GM18508 (cell line): Measurements from ENCODE around the gene LRRC2.

Experiments
- ATAC-seq: cut with Tn5 transposase; IDR thresholded peaks from one replicate; pipeline ENCODE4 v1.9.1; 2021; ENCODE audit warnings: moderate number of reproducible peaks; ENCODE audit not compliant: insufficient read depth, unreplicated experiment

The LRRC2 gene

DNA sequence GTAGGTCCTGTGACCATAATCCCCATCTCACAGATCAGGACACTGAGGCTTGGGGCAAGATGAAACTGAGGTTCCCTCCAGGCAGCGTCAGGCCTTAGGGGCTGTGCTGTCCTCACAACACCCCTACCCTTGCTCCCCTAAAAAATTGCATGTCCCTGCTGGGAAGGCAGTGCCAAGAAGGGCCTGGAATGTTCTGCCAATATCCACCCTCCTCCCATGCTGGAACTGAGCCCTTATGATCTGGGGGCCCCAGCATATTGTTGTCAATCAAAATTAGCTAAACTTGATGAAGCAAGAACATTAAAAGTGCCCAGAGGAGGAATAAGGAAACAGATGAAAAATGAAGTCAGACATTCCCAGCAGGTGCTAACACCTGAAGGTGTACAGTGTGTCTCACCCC, 81.7 kb downstream of the LRRC2 start:
- no peak for ATAC-seq

DNA sequence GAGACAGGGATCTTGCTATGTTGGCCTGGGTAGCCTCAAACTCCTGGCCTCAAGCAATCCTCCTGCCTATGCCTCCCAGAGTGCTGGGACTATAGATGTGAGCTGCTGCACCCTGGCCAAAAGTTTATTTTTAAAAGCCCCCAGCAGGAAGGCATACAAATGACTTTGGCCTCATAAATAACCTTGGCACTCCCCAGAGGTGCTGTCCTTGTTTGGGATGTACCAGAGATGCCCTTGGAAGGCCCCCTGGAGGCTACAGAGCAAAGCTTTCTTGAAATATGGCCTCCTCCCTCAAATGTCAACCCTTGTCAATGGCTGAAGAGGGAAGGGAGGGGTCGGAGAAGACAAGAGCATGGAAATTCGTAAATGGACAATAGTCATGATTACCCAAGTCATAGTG, 82.3 kb downstream of the LRRC2 start:
- ATAC-seq, result no peak

DNA sequence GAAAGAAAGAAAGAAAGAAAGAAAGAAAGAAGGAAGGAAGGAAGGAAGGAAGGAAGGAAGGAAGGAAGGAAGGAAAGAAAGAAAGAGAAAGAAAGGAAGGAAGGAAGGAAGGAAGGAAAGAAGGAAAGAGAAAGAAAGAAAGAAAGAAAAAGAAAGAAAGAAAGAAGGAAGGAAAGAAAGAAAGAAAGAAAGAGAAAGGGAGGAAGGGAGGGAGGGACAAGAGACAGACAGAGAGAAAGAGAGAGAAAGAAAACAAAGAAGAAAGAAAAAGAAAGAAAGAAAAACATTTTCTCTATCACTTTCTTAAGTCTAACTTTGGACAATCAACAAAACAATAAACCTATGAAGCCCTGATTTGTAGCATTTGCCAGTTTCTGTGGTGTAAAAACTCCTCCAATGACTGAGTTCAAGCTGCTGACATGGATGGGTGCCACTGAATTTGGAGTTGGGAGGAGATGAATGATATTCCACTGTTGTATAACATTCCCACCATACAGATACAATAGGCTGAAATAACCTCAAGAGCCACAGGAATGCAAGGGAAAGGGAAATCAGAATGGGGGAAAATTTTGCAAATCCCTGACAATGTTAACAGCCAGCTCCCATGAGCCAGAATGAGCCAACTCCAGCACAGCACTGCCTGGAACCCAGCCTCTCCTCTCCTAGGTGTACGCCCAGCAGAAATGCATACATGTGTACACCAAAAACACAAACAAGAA, 83.3 kb downstream of the LRRC2 start:
- no peak for ATAC-seq

DNA sequence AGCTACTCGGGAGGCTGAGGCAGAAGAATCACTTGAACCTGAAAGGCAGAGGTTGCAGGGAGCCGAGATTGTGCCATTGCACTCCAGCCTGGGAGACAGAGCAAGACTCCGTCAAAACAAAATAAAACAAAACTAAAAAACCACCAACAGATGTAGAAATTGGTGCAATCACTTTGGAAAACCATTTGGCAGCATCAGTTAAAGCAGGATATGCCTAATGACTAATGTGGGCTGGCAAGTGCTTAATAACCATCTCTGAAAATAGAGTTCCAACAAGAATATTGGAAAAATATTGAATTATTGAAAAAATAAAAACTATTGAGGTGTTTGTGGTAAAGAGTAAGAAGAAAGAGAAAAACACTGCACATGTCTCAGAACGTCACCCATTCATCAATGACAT, 84.5 kb downstream of the LRRC2 start:
- ATAC-seq, result no peak

DNA sequence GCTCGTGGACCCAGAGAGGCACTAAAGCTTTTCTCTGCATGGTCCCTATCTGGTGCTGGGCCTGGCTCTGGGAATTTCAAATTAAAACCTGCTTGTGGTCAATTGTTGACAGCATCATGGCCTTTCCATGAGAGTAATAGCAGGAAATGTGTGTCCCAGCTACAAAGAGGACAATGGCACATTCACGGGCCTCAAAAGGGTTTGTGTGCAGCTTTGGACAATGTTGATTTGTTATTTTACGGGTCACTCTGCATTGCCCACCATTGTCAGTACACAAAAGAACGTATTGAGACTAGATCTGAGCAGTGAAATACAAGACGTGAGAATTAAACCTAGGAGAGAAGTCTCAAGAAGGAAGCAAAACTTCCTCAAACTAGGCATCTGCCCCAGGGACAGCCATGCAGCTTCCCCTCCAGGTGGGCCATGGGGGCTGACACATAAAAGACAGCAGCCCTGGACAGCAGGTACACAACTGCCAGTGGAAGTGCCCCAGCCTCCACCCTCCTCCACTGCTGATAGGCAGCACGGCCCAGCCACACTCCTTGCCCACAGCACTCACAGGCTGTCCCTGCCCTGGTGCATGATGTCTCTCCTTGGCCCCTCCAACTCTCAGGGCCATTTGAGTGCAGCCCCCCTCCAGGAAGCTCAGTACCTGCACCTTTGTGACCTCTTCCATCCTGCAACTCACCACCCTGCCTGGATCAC, 85.5 kb downstream of the LRRC2 start:
- no peak for ATAC-seq

DNA sequence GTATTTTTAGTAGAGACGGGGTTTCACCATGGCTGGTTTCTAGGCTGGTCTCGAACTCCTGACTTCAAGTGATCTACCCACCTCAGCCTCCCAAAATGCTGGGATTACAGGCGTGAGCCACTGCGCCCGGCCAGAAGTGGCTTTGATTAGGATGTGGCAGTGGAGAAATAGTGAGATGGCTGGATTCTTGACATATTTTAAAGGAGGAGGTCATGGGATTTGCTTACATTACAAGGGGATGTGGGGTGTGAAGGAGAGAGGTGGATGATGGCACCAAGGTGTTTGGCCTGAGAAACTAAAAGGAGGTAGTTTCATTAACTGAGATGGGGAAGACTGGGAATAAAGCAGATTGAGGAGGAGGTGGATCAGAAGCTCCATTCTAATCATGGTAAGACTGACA, 86.4 kb downstream of the LRRC2 start:
- no peak for ATAC-seq

DNA sequence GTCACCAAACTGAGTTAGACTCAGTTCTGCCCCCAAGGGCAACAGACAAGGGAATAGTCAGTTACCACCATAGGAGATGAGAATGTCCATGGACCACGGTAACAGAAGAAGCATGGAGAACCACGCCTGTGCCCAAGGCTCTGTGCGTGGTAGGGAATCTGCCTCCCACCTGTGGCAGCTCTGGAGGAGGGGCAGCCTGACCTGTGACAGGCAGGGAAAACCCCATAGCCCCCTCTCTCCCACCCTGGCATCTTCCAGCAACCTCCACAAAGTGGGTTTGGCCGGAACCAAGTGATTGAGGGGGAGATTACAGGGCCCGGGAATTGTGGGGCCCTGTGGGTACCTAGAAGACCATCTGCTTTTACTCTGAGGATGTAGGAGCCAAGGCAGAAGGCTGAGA, 87.1 kb downstream of the LRRC2 start:
- ATAC-seq, result no peak

DNA sequence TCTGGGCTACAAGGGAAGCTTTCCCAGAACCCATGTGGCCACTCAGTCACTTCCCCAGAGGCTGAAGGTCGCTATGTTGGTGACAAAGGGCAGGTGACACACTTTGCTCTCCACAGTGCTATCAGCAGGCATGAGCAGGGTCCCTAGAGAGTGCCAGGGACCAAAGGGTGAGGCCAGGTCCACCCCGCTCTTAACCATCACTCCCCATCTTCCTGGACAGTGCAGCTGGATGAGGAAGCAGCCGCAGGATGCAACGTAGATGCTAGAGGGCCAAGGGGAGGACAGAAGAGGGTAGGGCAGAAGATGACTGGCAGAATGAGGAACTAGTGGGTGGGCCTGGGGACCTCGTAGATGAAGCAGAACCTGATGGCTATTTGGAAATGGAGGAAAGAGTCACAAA, 87.8 kb downstream of the LRRC2 start:
- ATAC-seq, result no peak

DNA sequence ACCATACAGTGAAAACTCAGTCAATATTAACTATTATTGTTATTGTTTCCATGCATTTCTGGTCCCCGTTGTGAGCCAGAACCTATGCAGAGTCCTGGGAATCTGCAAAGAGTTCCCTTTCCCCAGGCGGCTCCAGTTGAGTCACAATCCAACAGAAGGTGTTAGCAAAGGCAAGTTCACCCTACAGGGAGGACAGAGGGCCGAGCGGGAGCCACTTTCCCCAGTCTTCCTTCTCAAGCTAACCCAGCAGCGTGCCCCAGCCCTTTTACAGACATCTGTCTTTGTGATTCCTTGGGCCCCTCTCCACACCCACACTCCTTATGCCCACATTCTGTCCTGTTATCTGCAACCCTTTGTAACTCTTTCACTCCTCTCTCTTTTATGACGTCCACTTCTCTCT, 88.3 kb downstream of the LRRC2 start:
- ATAC-seq, result no peak

DNA sequence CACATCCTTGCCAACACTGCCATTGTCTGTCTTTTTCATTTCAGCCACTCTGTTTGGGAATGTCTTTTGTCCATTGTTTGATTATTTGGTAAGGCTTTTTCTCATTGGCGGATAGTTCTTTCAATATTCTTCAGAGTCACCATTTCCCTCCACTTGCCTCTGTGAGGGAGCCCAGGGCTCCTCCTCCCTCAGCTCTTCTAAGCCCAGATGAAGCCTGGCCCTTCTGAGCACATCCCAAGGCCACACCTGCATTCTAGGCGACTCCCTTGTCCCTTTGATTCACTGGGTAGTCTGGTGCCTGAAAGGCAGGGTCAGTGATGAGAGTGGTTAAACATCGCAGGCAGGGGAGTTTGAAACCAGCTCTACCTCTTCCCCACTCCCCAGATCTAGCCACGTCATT, 89.0 kb downstream of the LRRC2 start:
- ATAC-seq, result no peak

DNA sequence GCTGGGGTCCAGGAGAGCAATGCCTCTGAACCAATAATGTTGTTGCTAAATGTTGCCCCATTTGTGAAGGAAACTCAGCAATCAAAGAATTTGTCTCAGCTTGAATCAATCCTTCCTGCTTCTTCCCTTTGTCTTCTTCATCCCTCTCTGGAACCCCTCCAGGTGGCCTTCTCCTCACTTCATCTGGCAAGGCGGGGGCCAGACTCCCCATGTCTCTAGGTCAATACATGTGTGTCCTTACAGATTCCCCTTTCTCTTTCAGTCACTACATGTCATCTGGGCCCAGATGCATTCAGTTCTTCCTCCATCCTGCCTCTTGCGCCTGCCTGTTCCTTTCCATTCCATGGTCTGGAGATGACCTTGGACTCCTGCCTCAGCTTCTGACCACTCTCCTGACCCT, 93.4 kb downstream of the LRRC2 start:
- no peak for ATAC-seq

DNA sequence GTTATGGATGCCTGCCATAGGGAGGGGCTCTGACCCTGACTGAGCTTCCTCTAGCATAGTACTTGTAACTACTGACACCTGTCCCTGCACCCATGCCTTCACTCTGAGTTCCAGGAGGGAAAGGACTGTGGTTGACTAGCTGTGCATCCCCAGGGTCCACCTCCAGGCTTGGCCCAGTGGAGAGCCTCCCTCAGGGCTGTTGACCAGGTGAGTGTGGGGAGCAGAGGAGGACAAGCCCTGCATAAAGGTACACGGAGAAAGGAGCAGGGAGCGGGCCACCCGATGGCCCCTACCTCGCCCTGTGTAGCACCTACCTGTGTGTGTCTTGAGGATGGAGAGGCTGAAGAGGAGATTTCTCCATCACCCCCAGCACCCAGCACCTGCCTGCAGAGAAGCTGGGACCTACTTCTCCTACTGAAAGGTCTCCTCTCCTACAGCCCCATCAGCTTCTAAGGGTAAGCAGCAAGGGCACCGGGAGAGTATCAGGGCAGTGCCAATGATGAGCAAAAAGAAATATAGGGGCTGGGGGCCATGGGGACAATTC, 94.7 kb downstream of the LRRC2 start:
- no peak for ATAC-seq

DNA sequence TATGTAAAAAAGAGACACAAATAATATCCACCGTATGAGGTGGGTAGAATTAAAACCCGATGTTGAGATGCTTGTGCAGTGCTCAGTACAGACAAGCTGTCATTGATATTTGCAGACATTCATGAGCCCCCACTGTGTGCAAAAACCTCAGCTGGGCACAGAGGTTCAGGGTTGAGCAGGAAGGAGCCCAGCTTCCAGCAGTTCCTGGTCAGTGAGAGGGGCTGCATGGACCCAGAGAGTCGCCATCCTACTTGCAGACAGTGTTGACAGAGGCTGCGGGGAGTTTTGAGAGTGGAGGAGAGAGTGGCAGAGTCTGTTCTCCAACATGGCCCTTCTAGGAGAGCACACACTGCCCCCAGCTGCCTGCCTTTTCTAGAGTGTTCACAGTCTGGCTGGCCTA, 95.3 kb downstream of the LRRC2 start:
- no peak for ATAC-seq

DNA sequence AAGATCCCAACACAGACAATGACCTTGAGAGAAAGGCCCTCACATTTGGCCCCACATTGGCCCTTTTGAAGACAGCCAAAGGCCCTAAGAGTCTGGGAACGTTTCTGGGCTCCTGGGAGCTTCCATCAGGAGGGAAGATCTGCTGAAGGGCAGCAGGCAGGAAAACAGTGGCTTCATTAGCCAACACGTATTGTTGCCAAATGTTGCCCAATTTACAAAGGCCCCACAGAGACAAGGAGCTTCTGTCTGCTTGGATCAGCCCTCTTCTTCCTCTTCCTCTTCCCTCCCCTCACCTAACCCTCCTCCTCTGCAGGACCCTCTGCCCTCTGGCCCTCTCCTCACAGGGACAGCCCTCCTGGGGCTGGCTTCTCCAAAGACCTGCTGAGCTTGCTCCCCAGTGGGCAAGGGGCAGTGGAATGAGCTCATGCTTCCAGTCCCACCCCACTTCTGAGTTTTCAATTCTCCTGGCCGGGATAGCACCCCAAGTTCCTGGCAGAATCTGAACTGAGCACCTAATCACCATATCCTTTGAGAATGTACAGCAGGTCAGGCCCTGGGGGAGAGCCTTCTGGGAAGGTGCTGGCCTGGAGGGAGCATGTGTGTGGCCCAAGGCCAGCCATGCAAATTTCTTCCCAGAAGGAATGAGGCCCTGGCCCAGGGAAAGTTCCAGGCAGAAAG, 96.3 kb downstream of the LRRC2 start:
- no peak for ATAC-seq

DNA sequence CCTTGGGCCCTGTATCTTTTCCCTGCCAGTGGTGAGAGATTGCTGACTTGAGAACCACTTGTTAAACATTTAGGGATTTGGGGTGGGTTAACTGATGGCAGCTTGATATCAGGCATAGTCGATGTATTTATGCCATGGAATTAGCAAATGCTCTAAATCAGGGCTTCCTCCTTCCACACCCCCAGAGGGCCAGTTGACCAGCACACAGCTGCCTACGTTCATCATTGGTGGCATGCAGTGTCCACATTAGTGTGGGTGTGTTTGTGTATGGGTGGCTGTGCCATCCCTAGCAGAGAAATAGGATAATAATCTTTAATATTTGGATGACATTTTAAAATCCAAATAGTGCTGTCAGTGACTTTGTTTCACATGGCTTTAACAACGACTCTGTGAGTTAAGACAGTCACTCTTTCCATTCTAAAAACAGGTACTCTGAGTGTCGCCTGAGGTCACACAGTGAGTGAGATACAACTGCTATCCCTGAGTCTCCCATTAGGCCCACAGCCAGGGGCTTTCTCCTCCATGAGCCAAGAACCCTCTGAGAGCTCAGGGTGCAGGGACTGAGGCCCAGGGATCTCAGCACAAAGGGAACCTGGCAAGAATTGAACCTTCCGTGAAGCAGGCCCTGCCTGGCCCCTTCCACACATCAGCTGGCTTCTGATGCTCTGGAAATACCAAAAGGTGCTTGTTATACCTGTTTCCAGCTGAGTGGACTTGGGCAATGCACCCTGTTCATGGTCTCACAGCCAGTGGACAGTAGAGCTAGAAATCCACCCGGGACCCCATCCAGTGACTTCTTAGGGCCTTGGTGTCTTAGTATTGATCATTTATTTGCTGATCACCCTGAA, 97.1 kb downstream of the LRRC2 start:
- ATAC-seq, result no peak

DNA sequence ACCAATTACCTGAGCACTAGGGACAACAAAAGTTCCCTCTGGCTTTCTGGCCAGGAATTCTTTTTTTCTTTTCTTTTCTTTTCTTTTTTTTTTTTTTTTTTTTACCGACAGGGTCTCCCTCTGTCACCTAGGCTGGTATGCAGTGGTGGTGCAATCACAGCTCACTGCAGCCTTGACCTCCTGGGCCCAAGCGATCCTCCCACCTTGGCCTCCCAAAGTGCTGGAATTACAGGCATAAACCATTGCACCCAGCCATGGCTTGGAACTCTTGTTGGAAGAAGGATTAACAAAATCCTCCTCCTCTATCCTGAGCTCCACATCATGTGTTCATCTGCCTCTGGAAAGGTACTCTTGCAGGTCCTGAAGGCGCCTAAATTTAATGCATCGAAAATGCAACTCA, 98.5 kb downstream of the LRRC2 start:
- no peak for ATAC-seq

DNA sequence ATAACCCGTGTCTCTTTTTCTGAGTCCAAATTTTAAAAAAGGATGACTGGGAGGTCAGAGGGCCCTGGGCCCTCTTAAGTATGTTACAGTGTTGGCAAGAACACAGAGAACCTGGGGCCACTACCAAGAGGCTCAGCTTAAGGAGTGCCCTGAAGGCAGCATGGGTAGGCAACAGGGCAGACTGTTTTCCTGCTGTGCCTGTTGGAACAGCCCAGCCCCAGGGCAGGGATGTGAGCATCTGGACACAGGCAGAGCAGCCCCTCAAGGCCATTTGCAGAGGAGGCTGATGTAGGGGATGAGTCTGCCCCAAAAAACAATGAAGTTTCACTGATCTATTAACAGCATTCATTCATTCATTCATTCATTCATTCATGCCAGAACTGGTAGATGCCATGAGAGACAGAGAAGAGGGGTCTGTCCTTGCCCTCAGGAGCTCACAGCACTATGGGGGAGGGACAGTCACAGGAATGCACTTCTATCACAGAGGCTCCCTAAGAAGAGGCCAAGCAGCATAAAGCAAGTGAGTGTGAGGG, 99.2 kb downstream of the LRRC2 start:
- no peak for ATAC-seq

DNA sequence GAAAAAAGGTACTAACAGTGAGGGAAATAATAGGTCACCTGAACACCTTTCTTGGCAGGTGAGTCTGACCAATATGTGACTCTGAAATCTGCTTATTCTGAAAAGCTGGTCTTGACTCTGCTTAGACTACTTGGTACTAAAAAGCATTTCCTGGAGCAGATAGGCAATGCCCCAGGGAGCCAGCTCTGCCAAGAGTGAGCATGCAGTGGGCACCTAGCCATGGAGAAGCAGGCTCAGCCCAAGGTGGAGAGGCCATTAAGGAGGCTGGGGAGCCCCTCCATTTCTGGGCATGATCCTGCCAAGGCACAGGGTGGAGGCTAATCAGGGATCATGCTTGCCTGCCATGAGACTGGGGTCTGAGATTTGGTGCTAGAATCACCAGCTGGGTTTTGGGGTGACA, 99.8 kb downstream of the LRRC2 start:
- no peak for ATAC-seq
